K562 (cell line): Measurements from ENCODE around the gene WBP1. TPM values are rescaled to one million over a fixed set of nuclear protein-coding genes. Genes with fewer than 3 reads are reported as not detected.

Experiments used
- CCAR2 ChIP-seq: fragments of 200-400 bp; formaldehyde crosslinking; IDR thresholded peaks from 2 replicates; pipeline ENCODE4 v1.6.1; 2017; ENCODE audit warnings: mild to moderate bottlenecking, low read depth, low read length
- CREB1 ChIP-seq, 2 experiments: sonication (generic) in 1 of 2; formaldehyde crosslinking in 1 of 2; IDR thresholded peaks; 2 replicates each; pipeline versions ENCODE4 v1.6.1 to v1.8.0; 2012 to 2022; ENCODE audit warnings: inconsistent platforms in 1 of 2, mild to moderate bottlenecking in 1 of 2, missing genetic modification reagents in 1 of 2, moderate library complexity in 1 of 2
- HMGN3 ChIP-seq: IDR thresholded peaks from 2 replicates; pipeline ENCODE4 v1.6.1; 2011; ENCODE audit warnings: borderline replicate concordance, low read depth, mild to moderate bottlenecking, mixed read lengths, low read length; ENCODE audit not compliant: insufficient read length; ENCODE audit errors: extremely low read depth
- HNRNPUL1 ChIP-seq: fragments of 200-400 bp; formaldehyde crosslinking; IDR thresholded peaks from 2 replicates; pipeline ENCODE4 v1.6.1; 2017; ENCODE audit warnings: low read length
- KLF6 ChIP-seq: fragments of 250-450 bp; sonication (Bioruptor Pico); IDR thresholded peaks from 2 replicates; pipeline ENCODE4 v1.4.0; 2020; ENCODE audit warnings: mild to moderate bottlenecking, moderate library complexity, borderline replicate concordance
- LARP7 ChIP-seq: fragments of 450-650 bp; IDR thresholded peaks from 2 replicates; pipeline ENCODE4 v1.6.1; 2016
- PCBP1 ChIP-seq: fragments of 200-400 bp; formaldehyde crosslinking; IDR thresholded peaks from 2 replicates; pipeline ENCODE4 v1.6.1; 2018; ENCODE audit warnings: mild to moderate bottlenecking, low read depth, low read length; ENCODE audit not compliant: poor library complexity, severe bottlenecking
- TEAD1 ChIP-seq, 2 experiments: fragments of 450-650 bp in 1 of 2; sonication (generic) in 1 of 2; formaldehyde crosslinking; IDR thresholded peaks; 2 replicates each; pipeline versions ENCODE4 v1.4.0 to v1.8.0; 2020 to 2022; ENCODE audit warnings: mild to moderate bottlenecking in 2 of 2, missing genetic modification reagents in 1 of 2
- ZBTB11 ChIP-seq, 3 experiments: fragments of 200-800 bp in 1 of 3; fragments of 250-450 bp in 1 of 3; fragments of 450-650 bp in 1 of 3; sonication (Bioruptor Pico) in 1 of 3; sonication (Bioruptor generic) in 1 of 3; formaldehyde crosslinking in 1 of 3; IDR thresholded peaks; 2 replicates each; pipeline versions ENCODE4 v1.6.1 to v1.8.0; 2016 to 2022; ENCODE audit warnings: mild to moderate bottlenecking in 2 of 3, missing genetic modification characterization in 2 of 3, missing compliant biosample characterization in 1 of 3, moderate library complexity in 1 of 3
- ZBTB34 ChIP-seq: fragments of 250-450 bp; sonication (Bioruptor Pico); IDR thresholded peaks from 2 replicates; pipeline ENCODE4 v1.8.0; 2021; ENCODE audit warnings: mild to moderate bottlenecking, moderate library complexity
- ZFX ChIP-seq: sonication (generic); formaldehyde crosslinking; IDR thresholded peaks from 2 replicates; pipeline ENCODE4 v1.8.0; 2022; ENCODE audit warnings: mild to moderate bottlenecking, missing genetic modification reagents, moderate library complexity
- ZNF12 ChIP-seq: sonication (generic); formaldehyde crosslinking; IDR thresholded peaks from 2 replicates; pipeline ENCODE4 v1.4.0; 2020; ENCODE audit warnings: mild to moderate bottlenecking, missing genetic modification reagents
- ZNF24 ChIP-seq: fragments of 450-650 bp; IDR thresholded peaks from 2 replicates; pipeline ENCODE4 v1.6.1; 2016
- ZNF253 ChIP-seq: fragments of 250-450 bp; sonication (Bioruptor Pico); conservative IDR thresholded peaks from 2 replicates; pipeline ENCODE4 v1.6.1; 2021; ENCODE audit warnings: mild to moderate bottlenecking
- ZNF324 ChIP-seq: fragments of 250-450 bp; sonication (Bioruptor Pico); IDR thresholded peaks from 2 replicates; pipeline ENCODE4 v1.4.0; 2020; ENCODE audit warnings: mild to moderate bottlenecking
- ZNF644 ChIP-seq: fragments of 200-800 bp; sonication (Bioruptor generic); IDR thresholded peaks from 2 replicates; pipeline ENCODE4 v1.6.1; 2016; ENCODE audit warnings: low read depth, missing genetic modification characterization, missing compliant biosample characterization
- polyA plus RNA-seq, 8 experiments: library from polyadenylated mRNA; depleted of rRNA in 4 of 8; stranded (reverse) in 5 of 8; unstranded in 3 of 8; fragments of >200 nt; fragmentation: Nextera tagmentation in 2 of 8; fragmentation: Illumina TruSeq in 1 of 8; extraction: Ambion mirVana in 2 of 8; extraction: Trizol in 1 of 8; gene quantifications; 2 replicates each; pipeline versions ENCODE4 v1.2.1 to v1.2.3, GENCODE V29; 2011 to 2014; ENCODE audit warnings: inconsistent platforms in 1 of 8, missing spikeins in 1 of 8
- total RNA-seq, 7 experiments: library from RNA; depleted of rRNA in 6 of 7; stranded (reverse); fragments of >200 nt in 6 of 7; fragmentation: Illumina TruSeq in 2 of 7; extraction: Trizol in 2 of 7; gene quantifications; 2 replicates each; pipeline versions ENCODE4 v1.2.1 to v1.2.3, GENCODE V29; 2011 to 2021; ENCODE audit warnings: low replicate concordance in 1 of 7
- TF ChIP-seq, protein P1 (sequence below), 2 experiments: fragments of 450-650 bp; IDR thresholded peaks; 2 replicates each; pipeline ENCODE4 v1.6.1; 2018; ENCODE audit warnings: mild to moderate bottlenecking in 2 of 2, low read depth in 1 of 2; ENCODE audit not compliant: partially characterized antibody in 2 of 2

WBP1 gene
- total and polyA plus RNA-seq, 9 of the 15 experiments (the other 6 are each of a cell fraction or from before 2014, with no cell fraction given) = 1.9 to 27.7 (median 14.2) TPM

GRCh38 chr2:74503506-74504475 lies 45.6 kb downstream of the WBP1 start (continued):
- TF ChIP-seq, protein P1, sequence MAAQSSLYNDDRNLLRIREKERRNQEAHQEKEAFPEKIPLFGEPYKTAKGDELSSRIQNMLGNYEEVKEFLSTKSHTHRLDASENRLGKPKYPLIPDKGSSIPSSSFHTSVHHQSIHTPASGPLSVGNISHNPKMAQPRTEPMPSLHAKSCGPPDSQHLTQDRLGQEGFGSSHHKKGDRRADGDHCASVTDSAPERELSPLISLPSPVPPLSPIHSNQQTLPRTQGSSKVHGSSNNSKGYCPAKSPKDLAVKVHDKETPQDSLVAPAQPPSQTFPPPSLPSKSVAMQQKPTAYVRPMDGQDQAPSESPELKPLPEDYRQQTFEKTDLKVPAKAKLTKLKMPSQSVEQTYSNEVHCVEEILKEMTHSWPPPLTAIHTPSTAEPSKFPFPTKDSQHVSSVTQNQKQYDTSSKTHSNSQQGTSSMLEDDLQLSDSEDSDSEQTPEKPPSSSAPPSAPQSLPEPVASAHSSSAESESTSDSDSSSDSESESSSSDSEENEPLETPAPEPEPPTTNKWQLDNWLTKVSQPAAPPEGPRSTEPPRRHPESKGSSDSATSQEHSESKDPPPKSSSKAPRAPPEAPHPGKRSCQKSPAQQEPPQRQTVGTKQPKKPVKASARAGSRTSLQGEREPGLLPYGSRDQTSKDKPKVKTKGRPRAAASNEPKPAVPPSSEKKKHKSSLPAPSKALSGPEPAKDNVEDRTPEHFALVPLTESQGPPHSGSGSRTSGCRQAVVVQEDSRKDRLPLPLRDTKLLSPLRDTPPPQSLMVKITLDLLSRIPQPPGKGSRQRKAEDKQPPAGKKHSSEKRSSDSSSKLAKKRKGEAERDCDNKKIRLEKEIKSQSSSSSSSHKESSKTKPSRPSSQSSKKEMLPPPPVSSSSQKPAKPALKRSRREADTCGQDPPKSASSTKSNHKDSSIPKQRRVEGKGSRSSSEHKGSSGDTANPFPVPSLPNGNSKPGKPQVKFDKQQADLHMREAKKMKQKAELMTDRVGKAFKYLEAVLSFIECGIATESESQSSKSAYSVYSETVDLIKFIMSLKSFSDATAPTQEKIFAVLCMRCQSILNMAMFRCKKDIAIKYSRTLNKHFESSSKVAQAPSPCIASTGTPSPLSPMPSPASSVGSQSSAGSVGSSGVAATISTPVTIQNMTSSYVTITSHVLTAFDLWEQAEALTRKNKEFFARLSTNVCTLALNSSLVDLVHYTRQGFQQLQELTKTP (IDR thresholded peaks at IDR 0.05; ENCODE audit: low read depth in 1 of 2, partially characterized antibody in 2 of 2) = peak in 1 of 2 experiments; percentile 46
- no peak for TF ChIP-seq HNRNPUL1
- TF ChIP-seq LARP7 = no peak
- no peak for TF ChIP-seq ZNF24
- peak in 1 of 3 experiments; percentile 13; a peak in 1 of 6 replicates for TF ChIP-seq ZBTB11 (CRISPR knock-in tag; IDR thresholded peaks at IDR 0.05)
- TF ChIP-seq ZNF253 (CRISPR knock-in tag) = no peak
- peak; percentile 63 for TF ChIP-seq PCBP1
- peak; percentile 67; the same call in 1 of the 2 replicates for TF ChIP-seq ZFX
- no peak for TF ChIP-seq TEAD1 (CRISPR knock-in tag; IDR thresholded peaks at IDR 0.05)
- TF ChIP-seq ZNF324 (CRISPR knock-in tag) = 0 out of 2 replicates have a peak, but pooled peaks have one; percentile 37
- no peak for TF ChIP-seq CREB1 (IDR thresholded peaks at IDR 0.05)
- TF ChIP-seq CREB1 (CRISPR knock-in tag; IDR thresholded peaks at IDR 0.05) = peak; percentile 9; the same call in 1 of the 2 replicates
- TF ChIP-seq ZBTB34 (CRISPR knock-in tag) = no peak
- TF ChIP-seq ZNF12 = peak; percentile 5; the same call in 1 of the 2 replicates
- no peak for TF ChIP-seq ZNF644
- peak; percentile 27 for TF ChIP-seq HMGN3
- no peak for TF ChIP-seq CCAR2
- TF ChIP-seq KLF6 = 0 out of 2 replicates have a peak, but pooled peaks have one; percentile 5
